Measurements from ENCODE around the gene RNF220. TPM values are rescaled to one million over a fixed set of nuclear protein-coding genes. Genes with fewer than 3 reads are reported as not detected.

The RNF220 gene
- total and polyA plus RNA-seq, 9 of the 15 experiments (the other 6 are each of a cell fraction or from before 2014, with no cell fraction given): 5.1 to 117 (median 66.9) TPM

DNA sequence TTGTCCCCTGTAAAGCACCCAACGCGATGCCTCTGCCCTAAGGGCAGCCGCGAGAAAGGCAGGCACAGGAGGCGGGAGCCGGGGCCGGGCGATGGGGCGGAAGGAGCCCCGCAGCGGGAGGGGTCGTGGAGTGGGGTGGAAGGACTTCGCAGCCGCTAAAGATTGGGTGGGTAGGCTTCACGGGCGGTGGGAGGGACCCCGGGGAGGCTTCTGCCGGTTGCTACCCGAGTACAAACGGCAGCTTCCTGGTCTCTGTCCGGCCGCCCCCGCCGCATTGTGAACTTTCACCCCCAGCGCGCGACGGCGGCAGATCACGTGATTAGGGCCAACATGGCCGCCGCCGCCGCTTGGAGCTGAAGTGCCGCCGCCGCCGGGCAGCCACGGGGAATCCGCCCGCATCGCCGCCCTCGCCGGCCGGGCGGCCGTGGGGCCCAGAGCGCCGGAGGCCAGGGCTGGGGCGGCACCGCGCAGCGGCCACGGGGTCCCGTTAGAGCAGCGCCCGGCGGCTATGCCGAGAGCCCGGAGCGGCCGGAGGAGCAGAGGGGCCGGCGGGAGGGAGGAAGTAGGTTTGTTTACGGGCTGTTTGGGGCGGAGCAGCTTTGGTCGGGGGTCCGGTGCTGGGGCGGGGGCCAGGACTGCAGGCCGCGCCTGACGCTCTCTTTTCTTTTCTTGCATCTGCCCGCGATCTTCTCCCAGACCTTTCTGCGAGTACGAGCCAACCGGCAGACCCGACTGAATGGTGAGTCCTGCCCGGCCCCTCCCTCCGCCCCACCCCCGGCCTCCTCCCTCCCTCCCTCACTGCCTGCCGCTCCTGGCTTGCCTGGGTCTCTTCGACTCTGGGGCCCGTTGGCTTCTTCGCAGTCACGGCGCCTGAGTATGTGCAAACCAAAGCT, 226.8 kb downstream of the RNF220 start (continued):
- TF ChIP-seq RFX5 (IDR thresholded peaks at IDR 0.05; ENCODE audit: low read depth, low read length) (no peak), ZNF146 (CRISPR knock-in tag; IDR thresholded peaks at IDR 0.05; ENCODE audit: unreplicated experiment) (no peak), CBX3 (IDR thresholded peaks at IDR 0.05; ENCODE audit: borderline replicate concordance in 1 of 2, low read length in 2 of 2) (0 out of 3 replicates have a peak, but pooled peaks of 1 of the 2 experiments have one; percentile 10), RBM17 (IDR thresholded peaks at IDR 0.05; ENCODE audit: borderline replicate concordance, low read depth, low read length) (no peak), ZNF668 (CRISPR knock-in tag; IDR thresholded peaks at IDR 0.05) (peak; percentile 70; the same call in 1 of the 2 replicates), BACH1 (tag; IDR thresholded peaks at IDR 0.05) (no peak), E2F8 (IDR thresholded peaks at IDR 0.05; ENCODE audit: low read depth, partially characterized antibody) (no peak), CTBP1 (IDR thresholded peaks at IDR 0.05; ENCODE audit: borderline replicate concordance) (peak; percentile 55; the same call in 1 of the 2 replicates), TGIF2 (CRISPR knock-in tag; IDR thresholded peaks at IDR 0.05) (no peak), CHCHD3 (CRISPR knock-in tag; IDR thresholded peaks at IDR 0.05) (no peak; the same call in 1 of the 2 replicates), ZNF644 (tag; IDR thresholded peaks at IDR 0.05; ENCODE audit: low read depth) (peak; percentile 51; the same call in 1 of the 2 replicates), ZNF76 (CRISPR knock-in tag; IDR thresholded peaks at IDR 0.05; ENCODE audit: borderline replicate concordance) (peak; percentile 27; the same call in 1 of the 2 replicates), IFI16 (CRISPR knock-in tag; IDR thresholded peaks at IDR 0.05) (no peak), KLF13 (tag; IDR thresholded peaks at IDR 0.05; ENCODE audit: borderline replicate concordance, low read depth) (no peak), SETDB1 (IDR thresholded peaks at IDR 0.05; ENCODE audit: low read length) (no peak), ZNF436 (CRISPR knock-in tag; IDR thresholded peaks at IDR 0.05) (0 out of 2 replicates have a peak, but pooled peaks have one; percentile 44), MTA2 (IDR thresholded peaks at IDR 0.05; ENCODE audit: low read depth) (0 out of 2 replicates have a peak, but pooled peaks have one; percentile 35)
- TF ChIP-seq, protein P1, sequence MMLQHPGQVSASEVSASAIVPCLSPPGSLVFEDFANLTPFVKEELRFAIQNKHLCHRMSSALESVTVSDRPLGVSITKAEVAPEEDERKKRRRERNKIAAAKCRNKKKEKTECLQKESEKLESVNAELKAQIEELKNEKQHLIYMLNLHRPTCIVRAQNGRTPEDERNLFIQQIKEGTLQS (IDR thresholded peaks at IDR 0.05): no peak
- TF ChIP-seq, protein P1 (CRISPR knock-in tag; conservative IDR thresholded peaks at IDR 0.05): peak; percentile 83; the same call in 1 of the 2 replicates
- TF ChIP-seq, protein P2, sequence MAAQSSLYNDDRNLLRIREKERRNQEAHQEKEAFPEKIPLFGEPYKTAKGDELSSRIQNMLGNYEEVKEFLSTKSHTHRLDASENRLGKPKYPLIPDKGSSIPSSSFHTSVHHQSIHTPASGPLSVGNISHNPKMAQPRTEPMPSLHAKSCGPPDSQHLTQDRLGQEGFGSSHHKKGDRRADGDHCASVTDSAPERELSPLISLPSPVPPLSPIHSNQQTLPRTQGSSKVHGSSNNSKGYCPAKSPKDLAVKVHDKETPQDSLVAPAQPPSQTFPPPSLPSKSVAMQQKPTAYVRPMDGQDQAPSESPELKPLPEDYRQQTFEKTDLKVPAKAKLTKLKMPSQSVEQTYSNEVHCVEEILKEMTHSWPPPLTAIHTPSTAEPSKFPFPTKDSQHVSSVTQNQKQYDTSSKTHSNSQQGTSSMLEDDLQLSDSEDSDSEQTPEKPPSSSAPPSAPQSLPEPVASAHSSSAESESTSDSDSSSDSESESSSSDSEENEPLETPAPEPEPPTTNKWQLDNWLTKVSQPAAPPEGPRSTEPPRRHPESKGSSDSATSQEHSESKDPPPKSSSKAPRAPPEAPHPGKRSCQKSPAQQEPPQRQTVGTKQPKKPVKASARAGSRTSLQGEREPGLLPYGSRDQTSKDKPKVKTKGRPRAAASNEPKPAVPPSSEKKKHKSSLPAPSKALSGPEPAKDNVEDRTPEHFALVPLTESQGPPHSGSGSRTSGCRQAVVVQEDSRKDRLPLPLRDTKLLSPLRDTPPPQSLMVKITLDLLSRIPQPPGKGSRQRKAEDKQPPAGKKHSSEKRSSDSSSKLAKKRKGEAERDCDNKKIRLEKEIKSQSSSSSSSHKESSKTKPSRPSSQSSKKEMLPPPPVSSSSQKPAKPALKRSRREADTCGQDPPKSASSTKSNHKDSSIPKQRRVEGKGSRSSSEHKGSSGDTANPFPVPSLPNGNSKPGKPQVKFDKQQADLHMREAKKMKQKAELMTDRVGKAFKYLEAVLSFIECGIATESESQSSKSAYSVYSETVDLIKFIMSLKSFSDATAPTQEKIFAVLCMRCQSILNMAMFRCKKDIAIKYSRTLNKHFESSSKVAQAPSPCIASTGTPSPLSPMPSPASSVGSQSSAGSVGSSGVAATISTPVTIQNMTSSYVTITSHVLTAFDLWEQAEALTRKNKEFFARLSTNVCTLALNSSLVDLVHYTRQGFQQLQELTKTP (IDR thresholded peaks at IDR 0.05; ENCODE audit: low read depth in 1 of 2, partially characterized antibody in 2 of 2): peak in 1 of 2 experiments; percentile 46

All from K562 (cell line).